HG02798 (cell line): Measurements from ENCODE around the gene SMIM20.

Experiments used
- ATAC-seq: cut with Tn5 transposase; IDR thresholded peaks from one replicate; pipeline ENCODE4 v1.9.1; 2021; ENCODE audit warnings: mild to moderate bottlenecking; ENCODE audit not compliant: unreplicated experiment, poor library complexity

Gene SMIM20

DNA sequence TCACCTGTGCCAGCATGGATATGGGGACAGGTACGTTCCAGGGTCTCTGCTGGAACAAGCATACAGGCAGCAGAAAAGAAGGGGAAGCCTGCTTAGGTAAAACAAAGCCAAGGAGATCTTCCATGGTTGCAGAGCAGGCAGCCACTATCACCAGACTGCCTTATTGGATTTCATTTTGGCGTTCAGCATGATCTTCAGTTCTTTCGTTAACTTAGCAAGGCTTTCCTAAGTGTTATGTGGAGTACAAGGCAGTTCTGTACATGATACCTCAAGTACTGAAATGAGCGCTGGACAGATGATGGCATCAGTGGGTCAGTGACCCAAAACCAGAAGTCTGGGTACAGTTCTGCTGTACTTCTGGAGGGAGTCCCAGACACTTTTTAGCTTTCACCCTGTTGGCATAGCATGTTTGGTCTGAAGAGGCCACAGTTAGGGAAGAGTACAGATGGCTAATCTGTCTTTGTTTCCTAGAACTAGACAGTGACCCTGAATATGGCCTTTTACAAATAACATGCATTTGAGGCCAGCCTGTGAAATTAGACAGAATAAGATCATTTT lies 8.9 kb downstream of the SMIM20 start:
- ATAC-seq: no peak

DNA sequence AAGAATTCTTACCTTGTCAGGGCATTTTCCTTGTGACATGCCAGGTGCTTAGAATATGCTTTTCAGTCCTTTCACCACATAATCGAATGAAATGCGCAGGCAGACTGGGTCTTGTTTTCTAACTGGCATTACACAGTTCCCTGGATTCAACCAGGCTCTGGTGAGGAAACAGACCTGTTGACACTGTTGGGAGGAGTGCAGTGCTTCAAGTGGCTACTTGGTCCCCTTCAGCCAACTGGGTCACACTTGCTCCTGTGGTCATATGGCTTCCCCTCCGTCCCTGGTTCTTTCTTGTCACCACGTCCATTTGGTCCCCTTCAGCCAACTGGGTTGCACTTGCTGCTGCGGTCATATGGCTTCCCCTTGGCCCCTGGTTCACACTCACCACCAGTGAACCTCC lies 9.7 kb downstream of the SMIM20 start:
- no peak for ATAC-seq

DNA sequence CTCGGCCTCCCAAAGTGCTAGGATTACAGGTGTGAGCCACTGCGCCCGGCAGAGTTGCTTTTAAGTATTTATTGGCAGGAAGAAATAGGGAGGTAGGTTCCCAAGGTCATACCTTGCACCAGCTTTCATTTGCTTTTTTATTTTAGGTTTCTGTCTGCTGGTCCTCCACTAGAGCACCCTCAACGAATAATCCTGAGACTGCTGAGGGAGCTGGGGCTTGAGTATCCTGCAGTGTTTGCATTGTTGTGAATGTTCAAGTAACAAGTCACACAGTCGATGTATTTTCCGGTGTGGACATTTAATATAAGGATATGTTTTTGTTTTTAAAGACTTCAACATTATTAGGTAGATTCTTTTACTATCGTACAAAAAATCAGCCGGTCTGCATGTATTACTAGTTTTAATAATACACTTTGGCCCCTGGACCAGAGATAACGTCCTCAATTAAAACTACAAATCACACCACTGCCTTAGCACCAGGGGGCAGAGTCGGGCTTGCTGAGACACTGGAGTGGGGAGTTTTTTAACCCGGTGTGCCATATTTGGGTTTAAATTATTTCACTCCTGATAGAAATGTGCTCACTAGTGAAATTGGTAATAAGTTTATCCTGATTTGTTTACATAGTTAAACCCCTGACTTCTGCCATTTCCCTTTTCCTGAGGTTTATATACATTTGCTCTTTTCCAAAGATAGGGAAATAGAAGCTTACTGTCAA lies 11.6 kb downstream of the SMIM20 start:
- peak; percentile 76 for ATAC-seq

DNA sequence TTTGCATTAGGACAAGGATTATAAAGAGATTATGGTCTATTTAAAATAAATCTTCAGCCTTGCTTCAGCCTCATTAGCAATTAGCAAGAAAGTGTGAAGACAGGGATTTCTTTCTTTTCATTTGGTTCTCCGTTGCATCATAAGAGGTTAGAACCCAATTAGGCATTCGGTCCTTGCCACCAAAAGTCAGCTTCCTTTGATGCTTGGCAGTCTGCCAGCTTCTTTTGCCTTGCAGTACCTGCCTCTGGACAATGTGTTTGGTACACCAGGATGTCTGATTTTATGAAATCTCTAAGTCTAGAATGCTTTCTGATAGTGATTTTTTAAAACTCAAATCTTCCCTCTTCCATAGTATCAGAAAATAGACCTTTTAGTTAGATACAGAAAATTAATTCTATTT lies 12.4 kb downstream of the SMIM20 start:
- no peak for ATAC-seq

DNA sequence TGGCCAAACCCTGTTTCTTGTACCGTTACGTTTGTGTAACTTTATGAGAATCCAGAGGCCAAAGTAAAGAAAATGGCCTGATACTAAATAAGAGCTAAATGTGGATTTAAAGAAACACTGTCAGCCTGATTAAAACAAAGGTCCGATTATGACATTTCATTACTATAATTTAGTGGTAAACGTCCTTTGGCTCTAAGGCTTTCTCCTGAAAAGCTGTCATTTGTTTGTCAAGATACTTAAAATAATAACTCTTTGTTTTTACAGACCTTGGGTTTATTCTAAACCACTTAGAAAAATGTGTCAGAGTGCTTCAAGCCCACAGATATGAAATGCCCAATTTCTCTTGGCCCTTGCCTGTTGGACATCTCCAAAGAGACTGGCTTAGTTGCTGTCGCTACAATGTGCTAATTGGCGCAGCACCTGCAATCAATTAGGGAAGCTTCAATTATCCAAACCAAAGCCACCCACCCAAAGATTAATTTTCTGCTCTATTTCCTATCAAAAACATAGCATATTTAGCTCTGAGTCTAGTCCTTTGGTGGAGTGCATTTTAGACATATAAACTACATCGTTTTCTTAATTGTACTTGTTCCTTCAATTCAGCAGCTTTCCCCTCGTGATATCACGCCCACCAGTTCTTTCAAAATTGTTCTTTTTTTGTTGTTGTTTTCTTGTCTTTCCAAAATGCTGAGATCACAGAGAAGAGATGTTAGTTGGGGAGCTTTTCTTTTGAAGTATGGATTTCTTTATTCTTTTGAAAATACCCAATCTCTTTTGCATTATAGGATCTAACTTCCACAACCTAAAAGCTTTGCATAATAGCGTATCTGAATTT lies 13.6 kb downstream of the SMIM20 start:
- ATAC-seq: no peak

DNA sequence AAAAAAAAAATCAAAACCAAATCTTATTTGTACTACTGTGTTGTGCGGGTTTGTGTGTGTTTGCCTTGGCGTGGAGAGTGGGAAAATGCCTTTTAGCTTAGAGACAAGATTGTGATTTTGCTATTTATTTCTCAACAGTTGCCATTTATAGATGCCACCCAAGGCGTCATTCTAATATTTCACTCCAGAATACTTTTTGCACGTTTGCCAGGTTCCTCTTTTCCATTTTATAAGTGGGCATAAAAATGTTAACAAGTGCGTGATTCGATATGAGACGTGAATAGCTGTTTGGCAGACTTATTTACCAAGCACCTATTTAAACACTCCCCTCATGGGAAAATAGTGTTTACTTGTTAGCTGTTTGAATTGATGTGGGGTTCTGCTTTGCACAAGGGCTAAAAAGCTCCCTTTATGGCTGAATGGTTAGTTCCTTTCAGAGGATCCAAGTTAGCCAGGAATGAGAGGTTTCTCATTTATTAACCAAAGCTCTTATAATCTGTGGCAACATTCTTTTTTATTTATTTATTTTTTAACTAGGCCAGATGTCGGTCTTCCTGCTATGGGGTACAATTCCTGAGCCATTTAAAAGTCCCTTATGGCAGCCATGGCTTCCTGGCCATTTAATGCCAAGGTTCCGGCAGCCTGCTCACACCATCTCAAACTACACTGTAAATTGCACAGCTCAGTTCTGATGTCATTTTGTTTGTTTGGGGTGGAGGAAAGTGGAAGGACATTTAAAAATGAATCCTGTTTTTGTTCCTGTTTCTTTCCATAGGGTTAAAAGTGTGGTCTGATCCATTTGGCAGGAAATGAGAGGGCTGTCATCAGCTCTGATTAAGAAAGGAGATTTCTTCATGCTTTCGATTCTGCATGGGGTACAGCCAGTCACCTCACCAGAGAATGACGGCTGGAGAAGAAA lies 14.6 kb downstream of the SMIM20 start:
- ATAC-seq: no peak

DNA sequence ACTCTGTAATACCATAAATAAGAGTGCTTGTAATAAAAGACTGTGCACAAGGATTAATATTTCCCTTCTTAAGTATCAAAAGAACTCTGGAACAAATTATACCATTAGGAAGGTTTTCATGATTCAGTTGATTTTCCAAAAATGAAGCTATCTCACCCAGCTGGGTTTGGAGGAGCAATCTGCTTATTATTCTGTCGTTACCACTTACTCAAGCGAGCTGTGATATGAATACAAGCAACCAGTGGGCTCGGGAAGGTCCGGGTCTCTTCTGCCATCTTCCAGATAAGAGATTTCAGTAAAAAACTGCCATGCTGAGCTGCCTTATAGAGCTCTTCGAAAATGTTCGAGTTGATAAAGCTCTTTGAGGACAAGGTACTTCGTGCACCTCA lies 15.3 kb downstream of the SMIM20 start:
- no peak for ATAC-seq

DNA sequence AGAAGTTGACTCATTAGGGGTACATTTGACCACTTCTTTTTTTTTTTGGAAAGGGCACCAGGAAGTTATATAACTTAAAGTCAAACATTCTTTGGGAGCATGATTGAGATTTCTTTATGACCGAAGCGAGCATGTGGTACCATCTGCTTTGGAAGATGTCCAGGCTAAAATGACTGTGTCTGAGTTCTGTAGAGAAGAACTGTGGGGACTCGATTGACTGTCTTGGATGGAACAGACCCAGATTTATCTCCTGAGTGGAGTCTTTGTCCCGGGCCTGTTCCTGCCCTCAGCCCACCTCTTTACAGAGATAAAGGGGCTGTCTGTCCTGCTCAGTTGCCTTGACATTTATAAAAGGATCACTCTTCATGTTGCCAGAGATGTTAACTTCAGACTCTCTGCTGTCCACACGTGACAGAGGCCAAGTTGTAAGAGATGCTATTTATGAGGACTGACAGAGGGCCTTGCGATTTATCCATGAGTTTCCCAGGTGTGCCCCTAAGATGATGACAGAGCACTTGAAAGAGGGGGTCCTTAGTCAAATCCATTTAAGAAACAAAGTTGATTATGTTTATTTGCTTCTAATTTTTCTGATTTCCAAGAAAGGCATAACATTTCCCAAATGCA lies 16.8 kb downstream of the SMIM20 start:
- ATAC-seq: no peak

DNA sequence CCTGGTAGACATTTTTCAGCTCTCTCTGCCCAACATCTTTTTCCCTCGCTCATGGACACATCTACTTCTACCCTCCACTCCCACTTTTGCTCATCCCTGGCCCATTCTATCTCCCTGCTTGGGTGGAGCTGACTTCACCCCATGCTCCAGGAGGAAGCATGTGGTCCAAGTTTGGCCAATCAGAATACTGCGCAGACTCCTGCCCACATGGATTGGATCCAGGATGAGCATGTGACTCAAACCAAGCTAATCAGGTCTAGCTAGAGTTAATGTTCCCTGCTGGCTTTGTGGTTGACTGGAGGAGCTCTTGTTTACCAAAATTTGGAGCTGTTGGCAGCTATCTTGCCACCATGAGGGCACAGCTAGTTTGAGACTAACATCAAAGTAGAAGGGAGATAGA lies 22.7 kb downstream of the SMIM20 start:
- no peak for ATAC-seq

DNA sequence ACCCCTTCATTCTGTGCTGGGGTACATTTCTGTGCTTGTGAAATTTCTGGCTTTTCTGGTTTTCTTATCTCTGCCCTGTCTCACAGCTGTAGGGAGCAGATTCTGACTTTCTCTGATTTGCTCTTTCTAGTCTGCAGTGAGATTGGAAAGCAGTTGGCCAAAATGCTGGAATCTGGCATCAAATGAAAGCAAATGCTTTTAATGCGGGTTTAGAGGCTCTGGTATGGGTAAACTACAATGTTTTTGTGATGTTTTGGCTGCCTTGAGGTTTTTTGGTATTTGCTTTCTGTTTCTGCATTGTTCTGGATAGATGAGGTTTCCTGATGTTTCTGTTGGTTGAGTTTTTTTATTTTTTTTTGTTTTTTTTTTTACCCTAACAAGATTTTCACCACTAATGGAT lies 23.8 kb downstream of the SMIM20 start:
- no peak for ATAC-seq

DNA sequence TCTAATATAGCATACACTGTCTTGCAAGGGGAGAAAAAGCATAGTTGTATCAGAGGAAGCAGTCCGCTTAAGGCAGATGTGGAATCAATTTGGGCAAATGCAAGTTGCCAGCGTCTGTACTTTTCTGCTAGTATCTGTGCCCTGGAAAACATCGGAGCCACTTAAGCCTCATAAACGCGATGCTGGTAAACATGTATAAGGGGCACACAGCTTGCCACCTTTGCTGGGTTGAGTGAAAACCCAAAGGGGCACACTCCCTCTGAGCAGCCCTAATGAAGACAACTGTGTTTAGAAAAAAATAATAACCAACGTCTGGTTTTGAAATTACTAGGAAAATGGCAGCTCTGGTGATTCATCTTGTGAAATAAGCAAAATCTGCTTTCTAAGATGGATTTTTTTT lies 24.3 kb downstream of the SMIM20 start:
- peak; percentile 25 for ATAC-seq

DNA sequence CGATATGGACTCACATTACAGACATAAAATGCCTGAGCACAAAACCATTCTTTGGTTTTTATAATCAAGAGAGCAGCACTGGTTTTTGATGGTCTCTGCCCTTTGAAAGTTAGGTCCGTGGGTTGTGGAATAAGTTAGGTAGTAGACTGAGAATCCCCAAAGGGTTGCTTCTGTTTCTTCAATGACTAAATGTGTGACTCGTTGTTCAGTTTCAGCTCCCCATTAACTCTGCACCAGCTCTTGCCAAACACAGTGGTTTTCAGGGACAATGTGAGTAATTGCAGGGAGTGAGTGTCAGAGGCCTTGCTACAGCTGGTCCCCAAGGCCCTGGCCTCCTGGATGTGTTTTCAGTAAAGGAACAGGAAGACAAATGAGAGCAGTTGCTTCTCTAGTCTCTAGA lies 24.8 kb downstream of the SMIM20 start:
- ATAC-seq: peak; percentile 92

DNA sequence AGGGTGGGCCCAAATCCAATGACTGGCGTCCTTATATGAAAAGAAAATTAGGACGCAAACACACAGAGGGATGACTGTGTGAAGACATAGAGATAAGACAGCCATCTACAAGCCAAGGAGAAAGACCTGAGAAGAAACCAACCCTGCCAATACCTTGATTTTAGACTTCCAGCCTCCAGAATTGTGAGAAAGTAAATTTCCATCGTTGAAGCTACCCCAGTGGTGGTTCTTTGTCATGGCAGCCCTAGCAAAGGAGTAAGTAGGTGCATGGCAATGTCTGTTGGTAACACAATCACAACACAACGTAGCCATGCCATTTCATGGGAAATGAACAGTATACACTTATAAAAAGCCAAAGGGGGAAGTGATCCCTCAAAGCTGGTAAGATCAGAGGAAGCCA lies 25.3 kb downstream of the SMIM20 start:
- ATAC-seq: no peak

DNA sequence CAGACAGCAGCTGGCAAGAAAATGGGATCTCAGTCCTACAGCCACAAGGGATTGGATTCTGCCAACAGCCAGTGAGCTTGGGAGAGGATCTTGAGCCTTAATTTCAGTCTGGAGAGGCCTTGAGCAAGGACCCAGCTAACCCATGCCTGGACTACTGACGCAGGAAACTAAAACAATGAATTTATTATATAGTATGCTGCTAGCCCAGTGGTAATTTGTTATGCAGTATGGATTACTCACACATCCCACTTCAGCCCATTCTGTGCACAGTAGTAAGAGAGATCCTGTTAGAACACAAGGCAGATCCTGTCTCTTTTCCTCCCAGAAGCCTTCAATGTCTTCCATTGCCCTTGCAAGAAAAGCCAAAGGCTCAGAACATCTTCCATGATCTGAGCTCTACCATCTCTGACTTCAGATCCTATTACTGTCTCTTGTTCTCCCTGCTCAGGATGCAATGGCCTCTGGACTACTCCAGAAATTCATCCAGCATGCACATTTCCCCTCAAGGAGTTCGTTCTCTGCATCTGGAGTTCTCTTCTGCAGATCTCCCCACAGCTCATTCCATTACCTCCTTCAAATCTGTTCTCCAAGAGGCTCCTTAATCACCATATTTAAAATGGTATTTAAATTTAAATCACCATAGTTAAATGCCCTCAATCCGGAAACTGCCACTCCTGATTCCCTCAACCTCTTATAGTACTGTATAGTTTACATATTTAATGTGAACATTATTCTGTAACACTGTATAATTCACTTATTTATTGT lies 27.6 kb downstream of the SMIM20 start:
- no peak for ATAC-seq

DNA sequence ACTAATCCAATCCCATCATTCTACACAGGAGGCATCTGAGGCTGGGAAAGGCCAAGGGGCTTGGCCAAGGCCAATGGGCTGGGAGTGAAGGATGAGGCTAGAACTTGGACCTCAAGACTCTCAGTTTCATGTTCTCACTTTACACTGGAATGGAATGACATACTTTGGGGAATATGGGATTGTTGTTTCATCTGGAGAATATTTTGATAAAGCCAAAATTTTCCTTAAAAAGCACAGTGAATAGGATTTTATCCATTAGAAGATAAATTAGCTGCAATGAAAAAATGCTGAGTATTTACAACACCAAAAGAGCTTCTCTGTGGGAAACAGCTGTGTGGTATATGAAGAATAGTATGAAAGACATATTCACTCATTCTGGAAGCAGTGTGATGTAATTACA lies 29.3 kb downstream of the SMIM20 start:
- ATAC-seq: no peak

DNA sequence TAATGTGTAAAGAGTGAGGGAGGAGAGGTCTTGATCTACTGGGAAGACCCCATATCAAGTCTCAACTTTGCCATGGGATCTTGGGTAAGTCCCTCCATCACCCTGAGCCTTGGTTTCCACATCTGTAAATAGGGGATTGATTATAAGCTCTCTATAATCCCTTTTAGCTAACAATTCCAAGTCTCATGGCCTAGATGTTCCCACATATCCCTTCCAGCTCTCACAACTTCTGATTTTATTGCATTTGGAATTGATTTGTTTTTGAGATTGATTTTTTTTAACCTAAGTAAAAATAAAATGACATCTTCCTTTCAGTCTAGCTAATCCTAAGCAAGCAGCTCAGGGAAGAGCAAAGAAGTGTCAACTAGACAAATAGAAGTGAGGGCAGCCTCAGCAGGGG lies 29.8 kb downstream of the SMIM20 start:
- ATAC-seq: no peak

DNA sequence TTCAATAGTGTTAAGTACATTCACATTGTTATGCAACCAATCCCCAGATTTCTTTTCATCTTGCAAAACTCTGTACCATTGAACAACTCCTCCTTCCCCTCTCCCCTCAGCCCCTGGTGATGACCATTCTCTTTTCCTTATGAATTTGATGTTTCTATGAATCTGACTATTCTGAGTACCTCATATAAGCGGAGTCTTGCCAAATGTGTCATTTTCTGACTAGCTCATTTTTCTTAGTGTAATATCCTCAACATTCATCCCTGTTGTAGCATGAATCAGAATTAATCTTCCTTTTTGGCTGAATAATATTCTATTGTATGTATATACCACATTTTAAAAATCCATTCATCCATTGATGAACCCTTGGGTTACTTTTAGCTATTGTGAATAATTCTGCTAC lies 34.0 kb downstream of the SMIM20 start:
- ATAC-seq: no peak

DNA sequence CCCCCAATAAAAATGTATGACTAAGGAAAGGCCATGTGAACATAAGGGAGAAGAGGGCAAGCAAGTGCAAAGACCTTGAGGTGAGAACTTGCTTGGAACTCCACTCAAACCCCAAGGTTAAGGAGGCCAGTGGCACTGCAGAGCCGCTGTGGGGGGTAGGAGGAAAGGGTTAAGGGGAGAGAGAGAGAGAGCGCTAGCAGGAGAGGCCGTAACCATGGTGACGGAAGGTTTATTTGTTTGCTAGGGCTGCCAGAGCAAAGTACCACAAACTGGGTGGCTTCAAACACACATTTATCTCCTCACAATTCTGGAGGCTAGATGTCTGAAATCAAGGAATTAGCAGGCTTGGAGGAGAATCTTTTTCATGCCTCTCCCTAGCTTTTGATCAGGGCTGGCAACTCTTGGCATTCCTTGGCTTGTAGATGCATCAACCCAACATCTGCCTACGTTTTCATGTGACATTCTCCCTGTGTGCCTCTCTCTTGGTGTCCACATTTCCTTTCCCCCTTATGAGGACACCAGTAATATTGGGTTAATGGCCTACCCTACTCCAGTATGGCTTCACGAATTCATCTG lies 35.2 kb downstream of the SMIM20 start:
- ATAC-seq: no peak

DNA sequence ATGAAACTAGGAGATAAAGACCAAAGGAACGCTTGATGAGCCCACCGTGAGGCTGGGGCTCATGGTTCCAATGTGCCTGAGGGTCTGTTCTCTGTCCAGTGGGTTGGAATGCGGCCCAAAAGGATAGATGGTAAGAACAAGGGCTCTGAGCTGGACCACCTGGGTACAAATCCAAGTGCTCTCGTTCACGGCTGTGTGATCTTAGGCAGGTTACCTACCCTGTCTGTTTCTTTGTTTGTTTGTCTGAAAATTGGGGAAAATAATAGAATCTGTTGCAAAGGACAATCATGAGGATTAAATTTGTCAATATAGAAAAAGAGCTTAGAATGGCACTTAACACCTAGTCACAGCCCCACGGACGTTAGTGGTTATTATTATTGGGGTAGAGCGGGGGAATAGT lies 36.0 kb downstream of the SMIM20 start:
- ATAC-seq: no peak
